Measurements from ENCODE around the gene ZNF79. TPM values are rescaled to one million over a fixed set of nuclear protein-coding genes. Genes with fewer than 3 reads are reported as not detected.

The ZNF79 gene
- total and polyA plus RNA-seq, 9 of the 15 experiments (the other 6 are each of a cell fraction or from before 2014, with no cell fraction given): 0.62 to 7.0 (median 4.1) TPM

GRCh38 chr9:127380479-127380878 is 43.7 kb upstream of the ZNF79 start:
- FAIRE-seq (no peak), ATAC-seq (peak; percentile 70), DNase-seq (ENCODE audit: extremely low read depth in 1 of 4, low spot score in 3 of 4) (no peak)
- Histone ChIP-seq H3K9ac (ENCODE audit: insufficient read depth in 1 of 2, low read depth in 2 of 2, low read length in 2 of 2) (no peak overlapping the region), H3K27me3 (ENCODE audit: control insufficient read depth in 2 of 2, insufficient read depth in 2 of 2, low read length in 2 of 2) (peaks cover 24 to 30% of the 10 kb centered on the region in 2 experiments; a peak in 4 of 5 replicates), H3K4me2 (ENCODE audit: insufficient read depth, low read length) (no peak overlapping the region), H3K79me2 (ENCODE audit: control insufficient read depth, insufficient read depth, low read length) (no peaks in the 10 kb centered on the region), H3K27ac (ENCODE audit: extremely low read depth, low read depth, low read length) (no peak overlapping the region), H2AFZ (ENCODE audit: low read depth, low read length) (no peak overlapping the region), H3K9me1 (ENCODE audit: control insufficient read depth, insufficient read depth, low read length) (no peaks in the 10 kb centered on the region), H3K9me3 (replicated peaks; ENCODE audit: control insufficient read depth, insufficient read depth, low read depth, low read length) (no peaks in the 10 kb centered on the region), H3K4me1 (replicated peaks in 1 of 2; ENCODE audit: control insufficient read depth in 2 of 2, insufficient read depth in 2 of 2, low read length in 2 of 2) (no peaks in the 10 kb centered on the region), H3K4me3 (no peak overlapping the region), H4K20me1 (replicated peaks; ENCODE audit: control insufficient read depth, insufficient read depth, low read length) (peaks cover 4% of the 10 kb centered on the region; the same call in 1 of the 2 replicates), H3K36me3 (ENCODE audit: control insufficient read depth, insufficient read depth, low read length) (no peaks in the 10 kb centered on the region)
- intact Hi-C loops (cut with micrococcal nuclease): no loop called here
- ChIA-PET POLR2A (interaction anchor here (1.3 kb wide), 1 partner anchor 18 kb away, joined by 3 read pairs; no protein-coding TSS in a partner anchor), CTCF (ENCODE audit: low intra/inter-chr PET ratio) (no interaction called here)
- in situ Hi-C loops (cut with MboI): no loop called here
- 16% methylated on average over 3 of the region's 3 CpGs for WGBS (ENCODE audit: insufficient coverage, low coverage, missing lambda C conversion rate)
- no TSS peak for BruUV-seq (replicated peaks)
- peak; percentile 15 for TF ChIP-seq RBM25 (IDR thresholded peaks at IDR 0.05; ENCODE audit: low read depth, low read length, severe bottlenecking)
- 0 out of 2 replicates have a peak, but pooled peaks have one; percentile 7 for TF ChIP-seq EP300 (IDR thresholded peaks at IDR 0.05; ENCODE audit: low read length)
- peak; percentile 84 for TF ChIP-seq EP400 (IDR thresholded peaks at IDR 0.05)
- peak; percentile 31; the same call in 1 of the 2 replicates for TF ChIP-seq SOX6 (IDR thresholded peaks at IDR 0.05)
- TF ChIP-seq ZNF282 (CRISPR knock-in tag; IDR thresholded peaks at IDR 0.05): no peak
- TF ChIP-seq TRIM24 (IDR thresholded peaks at IDR 0.05): peak; percentile 96 to 97
- 0 out of 4 replicates have a peak, but pooled peaks of 1 of the 2 experiments have one; percentile 20 for TF ChIP-seq MNT (conservative IDR thresholded peaks at IDR 0.05)
- TF ChIP-seq MCM2 (IDR thresholded peaks at IDR 0.05; ENCODE audit: low read depth): no peak
- TF ChIP-seq ZNF592 (IDR thresholded peaks at IDR 0.05): 0 out of 2 replicates have a peak, but pooled peaks have one; percentile 40
- 0 out of 2 replicates have a peak, but pooled peaks have one; percentile 28 for TF ChIP-seq ZNF175 (CRISPR knock-in tag; IDR thresholded peaks at IDR 0.05; ENCODE audit: low read depth)
- TF ChIP-seq ATF3 (IDR thresholded peaks at IDR 0.05): peak; percentile 80
- TF ChIP-seq ATF3 (CRISPR knock-in tag; conservative IDR thresholded peaks at IDR 0.05): no peak
- TF ChIP-seq HDAC8 (tag; IDR thresholded peaks at IDR 0.05): no peak
- peak; percentile 95 for TF ChIP-seq CEBPG (CRISPR knock-in tag; IDR thresholded peaks at IDR 0.05)
- peak; percentile 40 to 92 for TF ChIP-seq CEBPG (tag; conservative IDR thresholded peaks at IDR 0.05 in 1 of 2, IDR thresholded peaks at IDR 0.05 in 1 of 2)
- TF ChIP-seq NR2C1 (IDR thresholded peaks at IDR 0.05): no peak
- peak; percentile 50 for TF ChIP-seq NR2C1 (tag; IDR thresholded peaks at IDR 0.05)
- TF ChIP-seq ZNF668 (CRISPR knock-in tag; IDR thresholded peaks at IDR 0.05): peak; percentile 39; the same call in 1 of the 2 replicates
